ENCODE results near the gene FBXL22. TPM values are rescaled to one million over a fixed set of nuclear protein-coding genes. Genes with fewer than 3 reads are reported as not detected.

FBXL22 gene
- total RNA-seq, 1 donor = 0.54 TPM

DNA sequence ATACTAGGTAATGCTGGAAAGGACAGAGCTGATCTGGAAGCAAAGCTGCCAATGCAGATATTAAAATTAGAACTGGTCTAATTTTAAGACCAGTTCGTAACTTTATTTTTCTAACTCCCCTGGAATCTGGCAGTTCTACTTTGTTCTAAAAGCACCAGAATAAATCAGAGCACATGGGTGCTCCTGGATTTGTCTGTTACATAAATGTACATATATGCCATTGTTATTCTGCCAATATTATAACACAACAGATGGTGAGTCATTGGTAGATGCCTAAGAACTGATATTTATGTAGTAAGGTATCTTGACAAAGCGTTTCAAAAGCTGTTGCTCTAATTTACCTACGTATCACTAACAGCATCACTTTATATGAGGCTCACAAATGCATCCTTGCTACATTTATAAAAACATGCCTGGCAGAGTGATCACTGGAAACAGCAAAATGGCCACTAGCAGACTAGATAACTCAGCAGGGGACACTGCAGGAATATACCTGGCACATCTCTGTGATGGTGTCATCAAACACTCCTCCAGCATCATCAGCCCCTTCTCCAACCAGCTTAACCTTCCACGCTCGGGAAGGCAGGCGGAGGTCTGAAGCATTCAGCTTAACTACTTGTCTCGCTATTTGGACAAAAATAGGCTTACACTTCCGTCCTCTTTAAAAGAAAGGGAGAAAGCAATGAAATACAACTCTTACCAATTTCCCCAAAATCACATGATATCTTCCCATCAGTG, 26.2 kb downstream of the FBXL22 start:
- TF ChIP-seq, protein P1, sequence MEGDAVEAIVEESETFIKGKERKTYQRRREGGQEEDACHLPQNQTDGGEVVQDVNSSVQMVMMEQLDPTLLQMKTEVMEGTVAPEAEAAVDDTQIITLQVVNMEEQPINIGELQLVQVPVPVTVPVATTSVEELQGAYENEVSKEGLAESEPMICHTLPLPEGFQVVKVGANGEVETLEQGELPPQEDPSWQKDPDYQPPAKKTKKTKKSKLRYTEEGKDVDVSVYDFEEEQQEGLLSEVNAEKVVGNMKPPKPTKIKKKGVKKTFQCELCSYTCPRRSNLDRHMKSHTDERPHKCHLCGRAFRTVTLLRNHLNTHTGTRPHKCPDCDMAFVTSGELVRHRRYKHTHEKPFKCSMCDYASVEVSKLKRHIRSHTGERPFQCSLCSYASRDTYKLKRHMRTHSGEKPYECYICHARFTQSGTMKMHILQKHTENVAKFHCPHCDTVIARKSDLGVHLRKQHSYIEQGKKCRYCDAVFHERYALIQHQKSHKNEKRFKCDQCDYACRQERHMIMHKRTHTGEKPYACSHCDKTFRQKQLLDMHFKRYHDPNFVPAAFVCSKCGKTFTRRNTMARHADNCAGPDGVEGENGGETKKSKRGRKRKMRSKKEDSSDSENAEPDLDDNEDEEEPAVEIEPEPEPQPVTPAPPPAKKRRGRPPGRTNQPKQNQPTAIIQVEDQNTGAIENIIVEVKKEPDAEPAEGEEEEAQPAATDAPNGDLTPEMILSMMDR (IDR thresholded peaks at IDR 0.05; ENCODE audit: insufficient read depth, low read length) = no peak
- H3K4me3 ChIP-seq (ENCODE audit: low read depth, low read length) = no peak overlapping the region
- DNase-seq (ENCODE audit: low read depth) = no peak

DNA sequence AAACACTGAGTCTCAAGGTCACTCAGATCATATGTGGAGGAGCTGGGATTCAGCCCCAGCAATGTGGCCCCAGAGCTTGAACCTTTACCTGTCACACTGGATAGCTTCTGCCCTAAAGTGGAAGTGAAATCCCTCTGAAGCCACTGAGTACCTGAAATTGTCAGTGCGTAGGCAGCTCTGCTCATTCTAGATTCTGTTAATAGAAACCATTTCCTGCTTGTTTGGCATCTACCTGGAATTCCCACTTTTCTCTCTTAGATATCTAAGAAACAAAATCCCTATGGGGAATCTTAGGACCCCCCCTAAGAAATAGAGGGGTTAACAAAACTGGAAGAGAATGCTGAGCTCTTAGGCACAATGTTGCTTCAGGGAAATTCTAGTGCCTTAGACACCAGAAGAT, 29.8 kb downstream of the FBXL22 start:
- H3K4me3 ChIP-seq (ENCODE audit: low read depth, low read length) = no peak overlapping the region
- TF ChIP-seq, protein P1 (IDR thresholded peaks at IDR 0.05; ENCODE audit: insufficient read depth, low read length) = no peak
- DNase-seq (ENCODE audit: low read depth) = no peak

DNA sequence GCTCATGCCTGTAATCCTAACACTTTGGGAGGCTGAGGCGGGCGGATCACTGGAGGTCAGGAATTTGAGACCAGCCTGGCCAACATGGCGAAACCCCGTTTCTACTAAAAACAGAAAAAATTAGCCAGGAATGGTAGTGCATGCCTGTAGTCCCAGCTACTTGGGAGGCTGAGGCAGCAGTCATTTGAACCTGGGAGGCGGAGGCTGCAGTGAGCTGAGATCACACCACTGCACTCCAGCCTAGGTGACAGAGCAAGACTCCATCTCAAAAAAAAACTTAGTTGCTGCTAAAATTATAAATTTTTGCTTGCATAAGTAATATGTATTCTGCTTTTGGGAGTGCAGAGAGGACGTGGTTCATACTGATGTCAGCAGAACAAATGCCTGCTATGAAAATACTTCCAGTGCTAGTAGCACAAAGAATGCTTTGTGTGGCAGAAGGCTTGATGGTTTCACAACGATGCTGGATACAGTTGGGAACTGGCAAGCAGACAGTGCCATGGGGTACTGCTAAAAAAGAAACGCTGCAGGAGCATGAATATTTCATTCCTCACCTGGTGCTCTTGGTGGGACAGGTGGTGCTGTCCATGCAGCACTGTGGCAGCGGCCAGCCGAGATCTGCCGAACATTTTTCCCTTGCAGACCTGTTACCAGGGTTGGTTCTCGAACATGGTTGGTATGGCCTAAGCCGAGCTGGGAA, 31.1 kb downstream of the FBXL22 start:
- TF ChIP-seq, protein P1 (IDR thresholded peaks at IDR 0.05; ENCODE audit: insufficient read depth, low read length) = no peak
- no peak overlapping the region for H3K4me3 ChIP-seq (ENCODE audit: low read depth, low read length)
- no peak for DNase-seq (ENCODE audit: low read depth)

DNA sequence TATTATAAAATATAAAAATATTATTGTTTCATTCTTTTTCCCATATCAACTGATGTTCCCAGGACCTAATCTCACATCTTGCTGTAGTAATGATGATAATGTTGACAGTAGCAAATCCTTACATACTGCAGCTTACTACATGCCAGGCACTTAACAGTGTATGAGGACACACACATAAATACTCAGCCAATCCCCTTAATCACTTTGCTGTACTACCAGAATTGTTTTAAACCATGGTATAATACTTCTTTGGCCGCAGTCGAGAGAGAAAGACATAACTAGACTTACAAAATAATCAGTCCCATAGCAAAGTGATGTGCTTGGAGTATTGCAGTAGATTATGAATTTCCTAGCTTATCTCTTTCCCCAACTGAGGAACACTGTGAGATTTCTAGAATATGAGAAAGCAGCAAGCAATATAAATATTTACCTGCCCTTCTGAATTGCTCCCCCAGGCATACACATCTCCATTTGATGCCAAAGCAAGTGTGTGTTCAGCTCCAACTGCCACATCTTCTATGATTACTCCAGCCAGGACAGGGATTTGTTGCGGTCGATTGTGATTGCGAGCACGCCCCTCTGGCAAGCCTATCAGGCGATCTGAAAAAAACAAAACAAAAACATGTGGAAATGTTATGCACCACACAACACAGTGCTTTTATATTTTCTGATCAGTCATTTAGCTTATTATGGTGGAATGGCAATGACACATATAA, 33.0 kb downstream of the FBXL22 start:
- DNase-seq (ENCODE audit: low read depth) = no peak
- TF ChIP-seq, protein P1 (IDR thresholded peaks at IDR 0.05; ENCODE audit: insufficient read depth, low read length) = no peak

DNA sequence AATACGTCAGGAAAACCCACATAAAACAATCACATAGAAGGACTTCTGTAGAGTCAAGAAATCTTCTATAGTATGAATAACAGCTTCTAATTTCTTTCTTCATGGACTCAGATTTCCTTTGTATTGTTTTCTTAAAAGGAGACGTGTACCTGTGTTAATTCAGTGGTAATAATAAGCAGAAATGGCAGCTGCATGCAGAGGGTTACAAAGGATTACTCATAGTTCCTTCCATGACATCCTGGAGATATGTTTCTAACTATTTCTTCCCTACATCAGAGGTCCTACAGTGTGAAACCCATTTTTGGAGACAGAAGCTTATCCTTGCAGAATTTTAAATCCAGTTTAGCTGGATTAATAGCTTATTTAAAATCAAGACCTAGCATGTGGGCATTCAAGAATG, 36.1 kb downstream of the FBXL22 start:
- no peak overlapping the region for H3K4me3 ChIP-seq (ENCODE audit: low read depth, low read length)
- no peak for DNase-seq (ENCODE audit: low read depth)
- TF ChIP-seq, protein P1 (IDR thresholded peaks at IDR 0.05; ENCODE audit: insufficient read depth, low read length) = no peak

More for the DNA sequence above, 33.0 kb downstream of the FBXL22 start:
- no peak overlapping the region for H3K4me3 ChIP-seq (ENCODE audit: low read depth, low read length)

DNA sequence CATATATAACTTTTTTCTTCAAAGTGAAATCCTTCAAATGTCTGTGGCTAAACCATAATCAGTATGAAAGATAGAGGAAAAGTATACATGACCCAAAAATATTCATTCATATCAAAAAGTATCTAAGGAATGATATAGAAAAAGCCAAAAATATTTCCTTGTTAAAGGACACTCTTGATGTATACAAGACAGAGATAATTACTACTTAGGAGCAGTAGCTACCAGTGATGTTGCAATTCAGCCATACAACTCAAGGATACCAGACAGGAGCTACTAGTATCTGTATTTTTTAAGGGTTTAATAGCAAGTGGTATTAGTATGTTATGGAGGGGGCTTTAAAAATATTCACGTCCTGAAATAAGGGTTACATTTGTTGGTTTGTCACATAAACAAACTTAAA, 37.0 kb downstream of the FBXL22 start:
- H3K4me3 ChIP-seq (ENCODE audit: low read depth, low read length) = no peak overlapping the region
- DNase-seq (ENCODE audit: low read depth) = no peak
- TF ChIP-seq, protein P1 (IDR thresholded peaks at IDR 0.05; ENCODE audit: insufficient read depth, low read length) = no peak

Measured in fibroblast of the aortic adventitia (primary cell).